ENCODE results near the gene MEX3C. TPM values are rescaled to one million over a fixed set of nuclear protein-coding genes. Genes with fewer than 3 reads are reported as not detected.
A peak's percentile ranks its signal among the peaks of the same experiment; 100 is the strongest.

The MEX3C gene
- total RNA-seq, 6 experiments from 2014 or later, result 8.2 to 13.6 (median 9.6) TPM

- H3K4me1 ChIP-seq, result no peaks in the 10 kb centered on the region
These were observed 14.7 kb downstream of the MEX3C start for GRCh38 chr18:51182824-51183223.

DNA sequence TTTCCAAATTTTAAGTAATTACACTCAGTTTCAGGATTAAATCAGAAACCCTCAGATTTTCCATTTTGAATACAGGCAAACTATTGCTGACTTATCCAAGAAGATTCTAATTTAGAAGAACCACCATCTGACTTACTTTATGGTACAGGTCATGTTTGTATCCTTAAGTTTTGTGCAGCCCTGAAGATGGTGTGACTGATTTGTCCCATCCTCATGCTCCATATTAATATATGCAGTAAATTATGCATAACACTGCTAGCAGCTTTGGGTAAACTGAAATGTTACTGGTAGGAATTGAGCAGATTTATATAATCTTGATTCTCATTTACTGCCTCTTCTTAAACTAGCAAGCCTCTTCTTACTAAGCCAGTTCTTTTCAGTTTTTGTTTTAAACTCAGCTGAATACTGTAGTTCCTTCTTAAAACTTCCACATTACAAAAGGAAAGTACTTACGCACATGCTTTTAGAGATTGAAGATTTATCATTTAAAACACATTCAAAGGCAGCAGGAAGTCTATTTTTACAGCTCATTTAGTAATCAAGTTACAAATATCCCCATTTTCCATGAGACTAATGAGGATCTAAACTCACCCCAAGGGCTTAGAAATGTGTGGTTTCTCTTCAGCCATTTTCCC is 25.7 kb downstream of the MEX3C start:
- TF ChIP-seq CTCF (IDR thresholded peaks at IDR 0.05), result no peak
- no peak for TF ChIP-seq POLR2A (IDR thresholded peaks at IDR 0.05)
- no peak overlapping the region for H3K4me3 ChIP-seq
- H3K27ac ChIP-seq, result no peak overlapping the region
- no peaks in the 10 kb centered on the region for H3K27me3 ChIP-seq
- H3K4me1 ChIP-seq, result peaks cover 0 to 8% (median 3%) of the 10 kb centered on the region in 4 donors
- 60% methylated on average over 1 of the region's 1 CpG for WGBS (ENCODE audit: insufficient coverage, low coverage, low lambda C conversion rate, missing lambda C conversion rate)
- DNase-seq (no peak), ATAC-seq (peak in 1 of 4 donors; percentile 17)
- H3K9me3 ChIP-seq, result no peaks in the 10 kb centered on the region
- H3K36me3 ChIP-seq, result peaks cover 0 to 13% (median 3%) of the 10 kb centered on the region in 4 donors
- intact Hi-C loops (cut with DNase I), result no loop called here

More at GRCh38 chr18:51182824-51183223, 14.7 kb downstream of the MEX3C start:
- no peaks in the 10 kb centered on the region for H3K36me3 ChIP-seq
- no peak overlapping the region for H3K4me3 ChIP-seq
- DNase-seq (no peak), ATAC-seq (no peak)
- intact Hi-C loops (cut with DNase I), result no loop called here
- H3K27ac ChIP-seq, result no peak overlapping the region
- H3K9me3 ChIP-seq, result no peaks in the 10 kb centered on the region
- no peaks in the 10 kb centered on the region for H3K27me3 ChIP-seq
- TF ChIP-seq CTCF (IDR thresholded peaks at IDR 0.05) (no peak), POLR2A (IDR thresholded peaks at IDR 0.05) (no peak)

- no peak for ATAC-seq
- H3K9me3 ChIP-seq, result no peaks in the 10 kb centered on the region
- intact Hi-C loops (cut with DNase I), result no loop called here
- no peak overlapping the region for H3K4me3 ChIP-seq
- TF ChIP-seq POLR2A (IDR thresholded peaks at IDR 0.05) (no peak), CTCF (IDR thresholded peaks at IDR 0.05) (no peak)
- no peak for DNase-seq
- H3K27me3 ChIP-seq, result no peaks in the 10 kb centered on the region
- 83% methylated on average over 3 of the region's 3 CpGs for WGBS (ENCODE audit: insufficient coverage, low coverage, low lambda C conversion rate, missing lambda C conversion rate)
- peaks cover 0 to 8% (median under 1%) of the 10 kb centered on the region in 4 donors for H3K36me3 ChIP-seq
- no peak overlapping the region for H3K27ac ChIP-seq
- peaks cover 0 to 8% (median 3%) of the 10 kb centered on the region in 4 donors for H3K4me1 ChIP-seq
These were observed 26.3 kb downstream of the MEX3C start for GRCh38 chr18:51171223-51171622.

DNA sequence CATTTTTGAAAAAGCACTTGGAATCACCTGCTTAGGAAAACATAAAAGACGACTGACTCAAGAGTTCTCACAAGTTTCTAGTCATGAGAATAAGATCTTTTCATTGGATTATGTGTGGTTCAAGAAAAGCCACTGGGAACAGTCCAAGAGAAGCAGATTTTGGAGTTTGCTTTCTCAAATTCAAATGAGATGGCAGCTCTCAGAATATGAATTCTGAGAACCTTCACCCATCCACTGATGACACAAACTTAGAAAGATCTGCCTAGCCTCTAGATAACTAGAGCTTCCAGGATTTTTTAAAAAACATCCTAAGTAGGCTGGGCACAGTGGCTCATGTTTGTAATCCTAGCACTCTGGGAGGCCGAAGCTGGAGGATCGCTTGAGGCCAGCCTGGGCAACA is 26.8 kb downstream of the MEX3C start:
- DNase-seq (no peak), ATAC-seq (no peak)
- no peaks in the 10 kb centered on the region for H3K9me3 ChIP-seq
- no peaks in the 10 kb centered on the region for H3K27me3 ChIP-seq
- TF ChIP-seq POLR2A (IDR thresholded peaks at IDR 0.05), result no peak
- no peak for TF ChIP-seq CTCF (IDR thresholded peaks at IDR 0.05)
- H3K36me3 ChIP-seq, result peaks cover 0 to 4% (median 0%) of the 10 kb centered on the region in 4 donors
- H3K4me1 ChIP-seq, result peaks cover 0 to 8% (median 3%) of the 10 kb centered on the region in 4 donors
- H3K27ac ChIP-seq, result no peak overlapping the region
- WGBS (ENCODE audit: insufficient coverage, low coverage, low lambda C conversion rate, missing lambda C conversion rate), result 87% methylated on average over 3 of the region's 3 CpGs
- no peak overlapping the region for H3K4me3 ChIP-seq
- intact Hi-C loops (cut with DNase I), result no loop called here

DNA sequence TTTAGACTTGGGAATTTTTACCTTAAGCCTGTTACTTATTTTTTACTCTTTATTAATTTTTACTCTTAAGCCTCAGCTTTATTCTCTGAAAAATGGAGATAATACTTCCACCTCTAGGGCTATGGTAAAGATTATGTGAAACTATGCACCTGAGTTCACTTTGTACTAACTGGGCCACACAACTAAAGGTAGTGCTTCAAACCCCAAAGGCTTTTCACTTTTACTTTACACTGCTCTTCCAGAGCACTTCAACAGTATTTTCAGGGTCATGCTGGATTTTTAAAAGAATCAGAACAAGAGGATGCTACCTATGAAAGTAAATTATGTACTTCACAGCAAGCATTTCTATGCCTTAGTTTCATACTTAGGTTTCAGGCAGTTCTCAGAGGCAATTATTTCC is 27.8 kb downstream of the MEX3C start:
- TF ChIP-seq CTCF (IDR thresholded peaks at IDR 0.05) (no peak), POLR2A (IDR thresholded peaks at IDR 0.05) (no peak)
- Histone ChIP-seq H3K36me3 (no peaks in the 10 kb centered on the region), H3K27me3 (no peaks in the 10 kb centered on the region), H3K4me1 (peaks cover 0 to 8% (median 3%) of the 10 kb centered on the region in 4 donors), H3K27ac (no peak overlapping the region), H3K9me3 (no peaks in the 10 kb centered on the region), H3K4me3 (no peak overlapping the region)
- intact Hi-C loops (cut with DNase I), result no loop called here
- DNase-seq (no peak), ATAC-seq (peak in 1 of 4 donors; percentile 30)

Measured in right lobe of liver (tissue), 6 donors.